ENCODE measurements around the gene AHSA1.

The AHSA1 gene

GRCh38 chr14:77490347-77490986 lies 32.6 kb downstream of the AHSA1 start:
- no peak for DNase-seq (ENCODE audit: low spot score)
- in situ Hi-C loops (cut with MboI; ENCODE audit: low pct_unique_long_range_greater_than_20kb, low sequenced_read_pairs, unreplicated experiment), result no loop called here
- TF ChIP-seq, protein P1, sequence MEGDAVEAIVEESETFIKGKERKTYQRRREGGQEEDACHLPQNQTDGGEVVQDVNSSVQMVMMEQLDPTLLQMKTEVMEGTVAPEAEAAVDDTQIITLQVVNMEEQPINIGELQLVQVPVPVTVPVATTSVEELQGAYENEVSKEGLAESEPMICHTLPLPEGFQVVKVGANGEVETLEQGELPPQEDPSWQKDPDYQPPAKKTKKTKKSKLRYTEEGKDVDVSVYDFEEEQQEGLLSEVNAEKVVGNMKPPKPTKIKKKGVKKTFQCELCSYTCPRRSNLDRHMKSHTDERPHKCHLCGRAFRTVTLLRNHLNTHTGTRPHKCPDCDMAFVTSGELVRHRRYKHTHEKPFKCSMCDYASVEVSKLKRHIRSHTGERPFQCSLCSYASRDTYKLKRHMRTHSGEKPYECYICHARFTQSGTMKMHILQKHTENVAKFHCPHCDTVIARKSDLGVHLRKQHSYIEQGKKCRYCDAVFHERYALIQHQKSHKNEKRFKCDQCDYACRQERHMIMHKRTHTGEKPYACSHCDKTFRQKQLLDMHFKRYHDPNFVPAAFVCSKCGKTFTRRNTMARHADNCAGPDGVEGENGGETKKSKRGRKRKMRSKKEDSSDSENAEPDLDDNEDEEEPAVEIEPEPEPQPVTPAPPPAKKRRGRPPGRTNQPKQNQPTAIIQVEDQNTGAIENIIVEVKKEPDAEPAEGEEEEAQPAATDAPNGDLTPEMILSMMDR (IDR thresholded peaks at IDR 0.05; ENCODE audit: extremely low read depth, insufficient read depth, missing control alignments), result no peak

DNA sequence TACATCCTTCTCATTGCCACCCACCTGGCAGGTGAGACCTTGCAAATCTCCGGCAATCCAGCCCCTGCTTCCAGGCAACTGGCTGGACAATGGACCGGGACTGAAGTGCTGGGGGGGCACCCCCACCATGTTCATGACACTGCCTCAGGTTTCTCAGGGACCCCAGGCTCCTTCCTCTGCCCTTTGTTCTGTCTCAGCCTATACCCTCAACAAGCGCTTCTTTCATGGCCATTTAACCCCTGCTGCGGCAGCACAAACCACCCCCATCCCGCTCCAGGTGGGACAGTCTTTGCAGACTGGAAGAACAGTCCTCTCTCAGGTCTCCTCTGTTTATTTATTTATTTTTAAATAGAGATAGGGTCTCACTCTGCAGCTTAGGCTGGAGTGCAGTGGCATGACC lies 33.2 kb downstream of the AHSA1 start:
- peak; percentile 10 for DNase-seq (ENCODE audit: low spot score)
- TF ChIP-seq, protein P1 (IDR thresholded peaks at IDR 0.05; ENCODE audit: extremely low read depth, insufficient read depth, missing control alignments), result no peak
- in situ Hi-C loops (cut with MboI; ENCODE audit: low pct_unique_long_range_greater_than_20kb, low sequenced_read_pairs, unreplicated experiment), result no loop called here

GRCh38 chr14:77495334-77495733 lies 37.4 kb downstream of the AHSA1 start:
- no peak for DNase-seq (ENCODE audit: low spot score)
- TF ChIP-seq, protein P1 (IDR thresholded peaks at IDR 0.05; ENCODE audit: extremely low read depth, insufficient read depth, missing control alignments), result no peak
- in situ Hi-C loops (cut with MboI; ENCODE audit: low pct_unique_long_range_greater_than_20kb, low sequenced_read_pairs, unreplicated experiment), result no loop called here

DNA sequence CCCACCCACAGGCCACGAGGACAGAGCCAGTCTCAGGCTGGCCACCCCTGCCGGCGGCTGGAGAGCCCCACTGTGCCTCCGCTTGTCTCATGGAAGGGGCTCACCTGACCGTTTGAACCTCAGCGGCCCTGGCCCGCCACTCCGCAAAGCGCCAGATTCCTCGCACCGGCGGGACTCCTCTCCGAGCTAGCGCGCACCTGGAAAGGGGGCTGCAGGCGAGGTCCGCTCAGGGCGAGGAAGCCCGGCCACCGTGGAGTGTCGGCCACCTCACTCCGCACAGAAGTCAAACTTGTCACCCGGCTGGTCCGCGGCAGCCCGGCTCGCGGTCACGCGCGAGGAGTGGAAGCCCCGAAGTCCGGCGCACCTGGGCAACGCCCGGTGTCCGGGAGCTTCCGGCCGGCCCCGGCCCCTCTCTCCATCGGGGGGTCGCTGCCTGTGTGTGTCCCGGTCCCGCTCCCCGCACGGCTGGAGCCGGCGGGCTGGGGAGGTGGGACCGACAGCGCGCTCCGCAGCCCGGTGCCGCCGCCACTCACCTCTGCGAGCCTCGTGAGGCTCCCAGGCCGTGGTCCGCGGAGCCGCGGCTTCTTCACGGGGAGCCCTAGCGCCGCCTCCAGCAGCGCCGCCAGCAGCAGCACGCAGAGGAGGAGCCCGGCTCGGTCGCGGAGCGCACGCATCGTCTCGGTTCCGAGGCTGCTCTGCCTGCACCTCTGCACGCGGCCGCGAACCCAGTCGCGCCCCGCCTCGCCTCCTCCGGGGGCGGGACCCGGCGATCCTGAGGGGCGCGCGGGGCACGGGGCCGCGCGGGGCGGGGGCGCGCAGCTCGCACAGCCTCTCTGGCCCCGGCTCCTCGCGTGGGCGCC lies 40.5 kb downstream of the AHSA1 start, which contains the start of gene ISM2:
Gene ISM2 (minus strand): TSS at position 697 of the 860 bp plus-strand sequence. CDS start 23 bp downstream, at position 674.
- in situ Hi-C loops (cut with MboI; ENCODE audit: low pct_unique_long_range_greater_than_20kb, low sequenced_read_pairs, unreplicated experiment), result no loop called here
- TF ChIP-seq, protein P1 (IDR thresholded peaks at IDR 0.05; ENCODE audit: extremely low read depth, insufficient read depth, missing control alignments), result no peak
- peak; percentile 86 for DNase-seq (ENCODE audit: low spot score)

GRCh38 chr14:77498984-77499527 lies 41.2 kb downstream of the AHSA1 start:
- in situ Hi-C loops (cut with MboI; ENCODE audit: low pct_unique_long_range_greater_than_20kb, low sequenced_read_pairs, unreplicated experiment), result no loop called here
- DNase-seq (ENCODE audit: low spot score), result peak; percentile 70
- TF ChIP-seq, protein P1 (IDR thresholded peaks at IDR 0.05; ENCODE audit: extremely low read depth, insufficient read depth, missing control alignments), result no peak

- in situ Hi-C loops (cut with MboI; ENCODE audit: low pct_unique_long_range_greater_than_20kb, low sequenced_read_pairs, unreplicated experiment), result no loop called here
- TF ChIP-seq, protein P1 (IDR thresholded peaks at IDR 0.05; ENCODE audit: extremely low read depth, insufficient read depth, missing control alignments), result no peak
- DNase-seq (ENCODE audit: low spot score), result no peak
These were observed 44.4 kb downstream of the AHSA1 start for GRCh38 chr14:77502109-77502782.
